OCI-LY7 (cell line): ENCODE data around the gene RNF167.

Experiments
- EZH2phosphoT487 ChIP-seq: fragments of 200-600 bp; sonication (generic); IDR thresholded peaks from 2 replicates; pipeline ENCODE4 v1.6.1; 2018; ENCODE audit warnings: low read depth, borderline replicate concordance, mild to moderate bottlenecking, mixed run types, antibody characterized with exemption, low read length, moderate library complexity, mixed read lengths
- TF ChIP-seq, protein P1 (sequence below): fragments of 200-600 bp; sonication (generic); conservative IDR thresholded peaks from 2 replicates; pipeline ENCODE4 v1.5.1; 2014; ENCODE audit warnings: mild to moderate bottlenecking, antibody characterized with exemption, low read length, moderate library complexity, mixed read lengths

DNA sequence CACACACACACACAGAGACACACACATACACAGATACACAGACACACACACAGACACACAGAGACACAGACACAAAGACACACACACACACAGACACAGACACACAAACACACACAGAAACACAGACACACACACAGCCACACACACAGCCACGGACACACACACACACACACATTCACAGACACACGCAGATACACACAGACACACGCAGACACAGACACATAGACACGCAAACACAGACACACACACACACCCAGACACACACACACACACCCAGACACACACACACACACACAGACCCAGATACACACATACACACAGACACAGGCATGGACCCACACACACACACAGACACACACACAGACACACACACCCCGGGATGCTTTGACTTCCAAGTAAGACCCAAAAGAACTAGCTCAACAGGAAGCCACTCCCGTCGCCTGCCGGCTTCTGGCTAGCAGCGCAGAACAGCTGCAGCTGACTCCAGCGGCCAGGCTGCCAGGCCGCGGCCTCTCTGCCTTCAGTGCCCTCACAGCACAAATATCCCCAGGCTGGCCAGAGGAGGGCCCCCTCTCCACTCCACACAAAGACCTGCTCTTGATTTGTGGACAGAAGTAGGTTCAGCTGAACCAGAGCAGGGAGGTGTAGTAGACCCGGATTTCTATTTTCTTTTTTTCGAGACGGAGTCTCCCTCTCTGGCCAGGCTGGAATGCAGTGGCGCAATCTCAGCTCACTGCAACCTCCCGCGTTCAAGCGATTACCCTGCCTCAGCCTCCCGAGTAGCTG is 31.2 kb upstream of the RNF167 start:
- TF ChIP-seq, protein P1, sequence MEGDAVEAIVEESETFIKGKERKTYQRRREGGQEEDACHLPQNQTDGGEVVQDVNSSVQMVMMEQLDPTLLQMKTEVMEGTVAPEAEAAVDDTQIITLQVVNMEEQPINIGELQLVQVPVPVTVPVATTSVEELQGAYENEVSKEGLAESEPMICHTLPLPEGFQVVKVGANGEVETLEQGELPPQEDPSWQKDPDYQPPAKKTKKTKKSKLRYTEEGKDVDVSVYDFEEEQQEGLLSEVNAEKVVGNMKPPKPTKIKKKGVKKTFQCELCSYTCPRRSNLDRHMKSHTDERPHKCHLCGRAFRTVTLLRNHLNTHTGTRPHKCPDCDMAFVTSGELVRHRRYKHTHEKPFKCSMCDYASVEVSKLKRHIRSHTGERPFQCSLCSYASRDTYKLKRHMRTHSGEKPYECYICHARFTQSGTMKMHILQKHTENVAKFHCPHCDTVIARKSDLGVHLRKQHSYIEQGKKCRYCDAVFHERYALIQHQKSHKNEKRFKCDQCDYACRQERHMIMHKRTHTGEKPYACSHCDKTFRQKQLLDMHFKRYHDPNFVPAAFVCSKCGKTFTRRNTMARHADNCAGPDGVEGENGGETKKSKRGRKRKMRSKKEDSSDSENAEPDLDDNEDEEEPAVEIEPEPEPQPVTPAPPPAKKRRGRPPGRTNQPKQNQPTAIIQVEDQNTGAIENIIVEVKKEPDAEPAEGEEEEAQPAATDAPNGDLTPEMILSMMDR, result peak; percentile 79
- TF ChIP-seq EZH2phosphoT487, result no peak
